Caki2 (cell line): Measurements from ENCODE around the gene NEDD4. TPM values are rescaled to one million over a fixed set of nuclear protein-coding genes. Genes with fewer than 3 reads are reported as not detected.
A peak's percentile ranks its signal among the peaks of the same experiment; 100 is the strongest.
"Not testable (repeated sequence)": the region's sequence is repeated elsewhere in the genome, so short reads cannot be mapped to it uniquely, and the experiment has no call there.

Experiments
- DNase-seq: peaks from one replicate; pipeline ENCODE4 v3.0.0-alpha.2; 2015; ENCODE audit warnings: low read depth
- in situ Hi-C: cut with HindIII; loops from 2 replicates; pipeline ENCODE4 v1.10.0; 2016; ENCODE audit warnings: low sequenced_read_pairs, low pct_unique_long_range_greater_than_20kb, mixed read lengths
- total RNA-seq: library from RNA; depleted of rRNA; stranded (reverse); fragments of >200 nt; shearing (Covaris generic); gene quantifications from 2 replicates; pipeline ENCODE4 v1.2.3, GENCODE V29; 2014; ENCODE audit warnings: low replicate concordance

NEDD4 gene
- total RNA-seq, 1 experiment from 2014 or later, result 11.9 TPM

- in situ Hi-C loops, result no loop called here
- DNase-seq, result no peak
Observed at GRCh38 chr15:55914446-55914845, 79.0 kb downstream of the NEDD4 start.

DNA sequence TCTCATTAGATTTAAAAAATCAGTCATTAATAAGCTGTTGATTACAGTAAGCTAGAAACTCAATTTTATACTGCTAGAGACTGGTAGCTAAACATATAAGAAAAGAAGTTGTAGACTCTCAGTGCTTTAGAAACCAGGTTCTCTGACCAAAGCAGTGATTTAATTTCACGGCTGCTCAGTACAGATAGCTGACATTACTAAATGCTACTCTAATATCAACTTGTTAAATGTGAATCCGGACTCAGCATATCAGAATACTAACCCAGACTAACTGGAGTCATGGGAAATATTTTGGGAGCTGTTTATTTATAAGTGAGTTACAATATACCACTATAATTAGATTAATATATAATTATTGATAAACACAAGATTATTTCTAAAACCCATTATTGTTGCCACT, 80.4 kb downstream of the NEDD4 start:
- DNase-seq, result no peak
- in situ Hi-C loops, result no loop called here

GRCh38 chr15:55909036-55909811, 84.2 kb downstream of the NEDD4 start:
- no peak for DNase-seq

GRCh38 chr15:55907797-55908196, 85.6 kb downstream of the NEDD4 start:
- in situ Hi-C loops, result no loop called here
- DNase-seq, result peak; percentile 61

More at GRCh38 chr15:55909036-55909811, 84.2 kb downstream of the NEDD4 start:
- in situ Hi-C loops, result no loop called here

DNA sequence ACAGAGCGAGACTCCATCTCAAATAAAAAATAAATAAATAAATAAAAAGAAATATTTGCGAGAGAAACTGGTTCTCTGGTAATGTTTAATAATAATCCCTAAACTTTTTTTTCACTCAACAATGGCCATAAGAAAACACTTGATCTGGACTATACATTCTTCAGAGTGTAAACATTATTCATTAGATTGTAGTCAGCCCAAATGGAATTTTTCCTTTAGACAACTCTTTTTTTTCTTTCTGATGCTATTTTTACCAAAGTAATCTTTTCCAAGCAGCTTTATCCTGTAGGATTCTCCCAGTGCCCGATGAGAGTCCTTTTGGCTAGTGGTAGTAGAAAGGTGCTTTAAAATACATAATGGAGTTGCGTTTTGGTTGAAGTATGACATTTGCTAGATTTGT, 90.4 kb downstream of the NEDD4 start:
- no peak for DNase-seq
- in situ Hi-C loops, result no loop called here

GRCh38 chr15:55900019-55900418, 93.4 kb downstream of the NEDD4 start:
- DNase-seq, result no peak
- in situ Hi-C loops, result no loop called here

DNA sequence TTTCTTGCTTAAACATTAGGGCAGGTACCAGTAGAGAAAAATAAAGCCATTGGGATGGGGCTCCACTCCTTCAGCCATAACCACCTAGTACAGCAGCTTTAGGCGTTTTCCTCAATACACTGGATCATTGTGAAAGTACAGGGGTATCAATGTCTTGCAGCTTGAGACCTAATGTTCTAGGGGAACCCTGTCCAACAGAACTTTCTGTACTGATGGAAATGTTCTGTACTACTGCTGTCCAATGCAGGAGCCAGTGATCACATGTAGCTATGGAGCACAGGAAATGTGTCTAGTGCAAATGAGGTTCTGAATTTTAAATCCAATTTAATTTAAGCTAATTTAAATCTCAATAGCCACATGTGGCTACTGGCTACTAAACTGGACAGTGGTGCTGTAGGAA, 93.9 kb downstream of the NEDD4 start:
- in situ Hi-C loops, result no loop called here
- DNase-seq, result no peak

GRCh38 chr15:55897560-55898336, 95.7 kb downstream of the NEDD4 start:
- DNase-seq, result peak; percentile 68
- in situ Hi-C loops, result no loop called here

DNA sequence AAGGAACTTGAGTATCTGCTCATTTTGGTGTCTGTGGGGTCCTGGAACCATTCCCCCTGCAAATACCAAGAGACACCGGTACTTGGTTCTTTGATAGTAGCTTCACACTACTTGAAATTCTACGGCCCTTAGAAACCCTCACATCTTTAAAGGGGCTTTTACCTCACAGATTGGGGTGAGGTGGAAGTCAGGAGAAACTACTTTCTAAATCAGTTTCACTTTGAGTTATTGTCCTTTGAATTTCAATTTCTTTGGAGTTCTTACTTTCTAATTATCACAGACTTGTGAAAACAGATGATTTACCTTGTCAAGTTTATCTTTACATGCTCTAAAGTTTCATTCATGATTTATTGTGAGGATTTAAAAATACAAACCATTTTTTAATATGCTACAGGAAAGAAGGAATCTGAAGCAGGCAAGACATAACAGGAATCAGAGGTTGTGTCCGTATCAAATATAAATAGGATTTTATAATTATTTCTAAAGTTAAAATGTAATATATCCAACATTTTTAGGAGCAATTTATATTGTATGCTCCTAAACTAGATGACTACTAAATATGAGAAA, 98.9 kb downstream of the NEDD4 start:
- in situ Hi-C loops, result no loop called here
- DNase-seq, result no peak

- DNase-seq, result no peak
- in situ Hi-C loops, result no loop called here
Observed at GRCh38 chr15:55893852-55894251, 99.6 kb downstream of the NEDD4 start.

DNA sequence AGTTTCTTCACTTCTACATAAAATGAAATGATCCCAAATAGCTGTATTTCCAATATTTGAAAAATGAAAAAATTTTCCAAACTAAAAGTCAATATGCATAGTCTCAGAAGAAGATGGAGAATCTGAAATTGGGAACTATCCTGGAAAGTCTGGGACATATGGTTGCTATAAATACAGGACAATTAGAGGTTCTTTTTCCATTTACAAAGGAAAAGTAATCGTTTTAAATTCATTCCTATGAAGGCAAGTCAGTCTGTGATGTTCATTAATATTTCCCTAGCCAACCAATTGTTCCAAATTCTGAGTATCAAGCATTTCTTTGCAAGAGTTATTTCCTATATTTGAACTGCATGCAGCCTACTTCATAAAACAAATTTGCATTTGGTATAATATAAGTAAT, 102.2 kb downstream of the NEDD4 start:
- no peak for DNase-seq
- in situ Hi-C loops, result no loop called here

GRCh38 chr15:55884223-55884622, 109.2 kb downstream of the NEDD4 start:
- no peak for DNase-seq
- in situ Hi-C loops, result no loop called here

- no peak for DNase-seq
- in situ Hi-C loops, result no loop called here
Observed at GRCh38 chr15:55879181-55879580, 114.2 kb downstream of the NEDD4 start.

- in situ Hi-C loops, result no loop called here
- peak; percentile 65 for DNase-seq
Observed at GRCh38 chr15:55873024-55873720, 120.2 kb downstream of the NEDD4 start.

- DNase-seq, result no peak
- in situ Hi-C loops, result no loop called here
Observed at GRCh38 chr15:55872471-55872870, 120.9 kb downstream of the NEDD4 start.

DNA sequence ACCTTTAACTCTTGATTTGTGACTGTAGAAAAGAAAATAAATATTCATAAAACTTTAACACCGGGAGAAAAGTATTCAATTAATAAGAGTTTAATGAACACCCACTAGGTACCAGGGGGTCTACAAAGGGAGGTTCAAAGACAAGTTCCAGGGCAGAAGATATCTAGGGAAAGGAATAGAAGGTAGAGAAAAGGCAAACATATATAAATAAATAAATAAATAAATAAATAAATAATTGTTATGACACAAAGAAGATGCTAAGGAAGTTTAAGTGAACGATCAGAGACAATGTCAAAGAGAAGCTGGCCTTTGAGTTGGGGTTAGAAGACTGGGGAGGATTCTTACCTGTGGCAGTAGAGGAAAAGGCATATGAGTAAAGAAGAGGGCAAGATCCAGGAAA, 123.8 kb downstream of the NEDD4 start:
- no peak for DNase-seq
- in situ Hi-C loops, result no loop called here

- in situ Hi-C loops, result no loop called here
Observed at GRCh38 chr15:55868707-55869106, 124.7 kb downstream of the NEDD4 start.

GRCh38 chr15:55868291-55868690, 125.1 kb downstream of the NEDD4 start:
- DNase-seq, in situ Hi-C loops: not testable (repeated sequence)

More at GRCh38 chr15:55868707-55869106, 124.7 kb downstream of the NEDD4 start:
- DNase-seq, result peak; percentile 13

DNA sequence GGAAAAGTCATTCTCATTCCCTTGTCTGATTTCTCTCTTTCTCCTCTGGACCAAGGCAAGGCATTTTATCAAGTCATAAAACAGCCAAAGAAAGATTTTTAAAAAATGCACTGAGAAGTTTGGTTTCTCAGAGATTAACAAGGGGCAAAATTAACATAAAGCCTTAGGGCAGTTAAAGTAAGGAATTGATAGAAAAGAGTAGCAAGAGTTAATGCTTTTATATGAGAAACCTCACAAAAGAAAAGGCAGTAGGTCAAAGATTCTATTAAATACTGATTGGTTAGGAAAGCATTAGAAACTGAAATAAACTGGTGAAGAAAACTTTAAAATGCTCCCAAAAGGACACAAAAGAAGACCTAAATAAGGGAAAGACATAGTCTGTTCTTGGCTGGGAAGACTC, 129.5 kb downstream of the NEDD4 start:
- in situ Hi-C loops, result no loop called here
- DNase-seq, result no peak
